ENCODE measurements around the gene ELAPOR1. TPM values are rescaled to one million over a fixed set of nuclear protein-coding genes. Genes with fewer than 3 reads are reported as not detected.

ELAPOR1 gene
- total RNA-seq, 6 donors from 2014 or later: 14.7 to 49.3 (median 24.4) TPM

DNA sequence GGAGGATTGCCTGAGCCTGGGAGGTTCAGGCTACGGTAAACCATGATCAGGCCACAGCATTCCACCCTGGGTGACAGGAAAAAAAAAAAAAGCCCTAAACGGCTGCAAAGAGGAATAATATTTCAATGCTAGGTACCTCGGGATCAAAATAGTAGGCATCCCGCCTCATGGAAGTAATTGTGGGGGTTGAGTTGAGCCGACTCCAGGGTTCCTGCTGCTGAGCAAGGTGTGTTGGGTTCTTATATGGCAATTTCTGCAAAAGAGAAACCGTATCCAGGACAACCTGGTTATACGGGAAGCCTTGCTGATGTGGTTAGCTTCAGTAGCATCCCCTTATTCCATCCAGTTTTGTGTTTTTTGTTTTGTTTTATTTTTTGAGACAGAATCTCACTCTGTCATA, 6.1 kb upstream of the ELAPOR1 start:
- H3K4me1 ChIP-seq: peaks cover 0 to 10% (median 4%) of the 10 kb centered on the region in 4 donors
- ATAC-seq (ENCODE audit: low FRiP score in 2 of 2): no peak
- no peak overlapping the region for H3K27ac ChIP-seq
- TF ChIP-seq POLR2A (IDR thresholded peaks at IDR 0.05): no peak
- WGBS, 2 donors: 81 to 83% methylated on average over 7 of the region's 7 CpGs
- DNase-seq: no peak
- no peaks in the 10 kb centered on the region for H3K27me3 ChIP-seq
- H3K9me3 ChIP-seq: no peaks in the 10 kb centered on the region
- no peak overlapping the region for H3K4me3 ChIP-seq
- H3K36me3 ChIP-seq: peaks cover 0 to 2% (median 0%) of the 10 kb centered on the region in 4 donors

DNA sequence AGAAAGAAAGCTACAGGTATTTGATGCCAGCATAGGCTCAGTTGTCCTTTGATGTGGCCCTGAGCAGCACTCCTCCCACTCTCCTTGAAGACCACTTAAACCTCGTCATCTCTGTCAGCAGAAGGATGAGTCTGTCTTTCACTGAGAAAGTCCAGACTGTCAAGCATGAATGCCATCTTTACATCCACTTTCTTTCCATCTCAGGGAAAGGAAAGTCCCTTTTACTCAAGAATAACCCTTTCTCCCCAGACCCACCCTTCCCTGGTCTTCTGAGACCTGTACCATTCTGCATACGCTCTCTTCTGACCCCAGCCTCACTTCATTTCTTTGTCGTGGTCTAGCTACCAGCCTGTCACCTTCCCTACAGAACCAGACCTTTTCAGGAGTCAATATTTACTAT, 4.0 kb upstream of the ELAPOR1 start:
- H3K27me3 ChIP-seq: peaks cover 0 to 10% (median 4%) of the 10 kb centered on the region in 4 donors
- 61 to 66% methylated on average over 3 of the region's 3 CpGs for WGBS, 2 donors
- H3K27ac ChIP-seq: no peak overlapping the region
- ATAC-seq (ENCODE audit: low FRiP score in 2 of 2): no peak
- no peaks in the 10 kb centered on the region for H3K36me3 ChIP-seq
- no peak for DNase-seq
- peaks cover 16 to 27% (median 19%) of the 10 kb centered on the region in 4 donors for H3K4me1 ChIP-seq
- H3K9me3 ChIP-seq: no peaks in the 10 kb centered on the region
- no peak overlapping the region for H3K4me3 ChIP-seq
- no peak for TF ChIP-seq EP300 (IDR thresholded peaks at IDR 0.05)
- TF ChIP-seq POLR2AphosphoS5 (IDR thresholded peaks at IDR 0.05): no peak
- TF ChIP-seq CTCF (IDR thresholded peaks at IDR 0.05): no peak
- no peak for TF ChIP-seq POLR2A (IDR thresholded peaks at IDR 0.05)

DNA sequence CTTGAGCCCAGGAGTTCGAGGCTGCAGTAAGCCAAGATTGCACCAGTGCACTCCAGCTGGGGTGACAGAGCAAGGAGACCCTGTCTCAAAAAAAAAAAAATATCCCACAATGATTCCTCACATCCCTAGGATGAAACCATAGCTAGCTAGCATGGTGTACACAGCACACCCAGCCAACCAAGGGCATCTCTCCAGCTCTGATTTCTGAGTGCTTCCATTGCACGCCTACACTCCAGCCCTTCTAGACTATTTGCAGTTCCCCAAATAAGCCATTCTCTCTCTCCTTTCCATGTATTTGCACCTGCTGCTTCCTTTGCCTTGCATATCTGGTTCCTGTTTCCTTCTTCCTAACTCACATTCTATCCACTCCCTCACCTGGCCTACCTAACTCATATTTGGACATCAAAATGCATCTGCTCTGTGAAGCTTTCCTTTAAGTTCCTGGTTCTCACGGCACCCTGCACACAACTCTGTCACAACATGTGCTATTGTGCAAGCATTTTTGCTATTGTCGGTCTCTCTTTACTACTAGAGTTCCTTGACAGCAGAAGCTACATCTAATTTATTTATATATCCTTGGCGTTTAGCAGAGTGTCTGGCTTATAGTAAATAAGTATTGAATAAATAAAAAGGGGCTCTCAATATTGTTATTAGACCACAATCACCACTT, 2.4 kb upstream of the ELAPOR1 start:
- Histone ChIP-seq H3K36me3 (no peaks in the 10 kb centered on the region), H3K27me3 (peaks cover 0 to 10% (median 4%) of the 10 kb centered on the region in 4 donors), H3K9me3 (no peaks in the 10 kb centered on the region), H3K4me3 (no peak overlapping the region), H3K4me1 (peaks cover 16 to 27% (median 19%) of the 10 kb centered on the region in 4 donors), H3K27ac (no peak overlapping the region)
- no peak for ATAC-seq (ENCODE audit: low FRiP score in 2 of 2)
- 60 to 62% methylated on average over 5 of the region's 5 CpGs for WGBS, 2 donors
- DNase-seq: no peak
- TF ChIP-seq POLR2AphosphoS5 (IDR thresholded peaks at IDR 0.05) (no peak), POLR2A (IDR thresholded peaks at IDR 0.05) (no peak)

GRCh38 chr1:109112056-109112651, 1.8 kb upstream of the ELAPOR1 start:
- DNase-seq: no peak
- Histone ChIP-seq H3K36me3 (no peaks in the 10 kb centered on the region), H3K27ac (no peak overlapping the region), H3K9me3 (no peaks in the 10 kb centered on the region), H3K4me1 (peaks cover 16 to 27% (median 19%) of the 10 kb centered on the region in 4 donors), H3K27me3 (peaks cover 0 to 10% (median 4%) of the 10 kb centered on the region in 4 donors), H3K4me3 (peak overlapping the region in 3 of 4 donors; percentile 34 to 46 (median 44))
- TF ChIP-seq EP300 (IDR thresholded peaks at IDR 0.05): no peak
- TF ChIP-seq POLR2A (IDR thresholded peaks at IDR 0.05): no peak
- no peak for TF ChIP-seq CTCF (IDR thresholded peaks at IDR 0.05)
- TF ChIP-seq POLR2AphosphoS5 (IDR thresholded peaks at IDR 0.05): no peak
- 25 to 34% methylated on average over 10 of the region's 10 CpGs for whole genome bisulfite sequencing, 2 donors
- peak in 1 of 2 donors; percentile 72 for ATAC-seq (ENCODE audit: low FRiP score in 2 of 2)

DNA sequence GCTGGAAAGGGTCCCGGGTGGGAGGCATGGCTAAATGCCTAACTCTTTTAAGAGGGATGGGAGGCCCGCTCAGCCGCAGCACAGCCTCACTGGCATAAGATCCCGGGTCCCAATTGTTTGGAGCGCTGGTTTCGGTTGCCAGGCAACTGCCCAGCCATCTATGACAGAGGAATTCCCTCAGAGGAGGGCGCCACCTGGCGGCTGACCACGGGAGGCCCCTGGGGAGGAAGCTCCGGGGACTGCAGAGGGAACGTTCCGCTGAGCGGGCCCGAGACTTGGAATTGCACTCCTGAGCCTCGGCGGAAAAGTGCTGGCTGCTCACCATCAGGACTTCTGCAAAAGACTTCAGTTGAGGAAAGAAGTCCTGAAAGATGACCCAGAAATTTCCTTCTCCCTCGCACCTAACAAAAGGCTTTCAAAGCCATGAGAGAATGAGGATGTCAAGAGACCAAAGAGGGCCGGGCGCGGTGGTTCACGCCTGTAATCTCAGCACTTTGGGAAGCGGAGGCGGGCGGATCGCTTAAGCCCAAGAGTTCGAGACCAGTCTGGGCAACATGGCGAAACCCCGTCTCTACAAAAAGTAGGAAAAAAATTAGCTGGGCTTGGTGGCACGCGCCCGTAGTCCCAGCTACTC, 1.1 kb upstream of the ELAPOR1 start:
- H3K4me3 ChIP-seq: peak overlapping the region in 3 of 4 donors; percentile 34 to 46 (median 44)
- ATAC-seq (ENCODE audit: low FRiP score in 2 of 2) (peak; percentile 95 to 96), DNase-seq (peak; percentile 94 to 98)
- H3K27me3 ChIP-seq: peaks cover 0 to 10% (median 4%) of the 10 kb centered on the region in 4 donors
- WGBS, 2 donors: 7 to 11% methylated on average over 21 to 29 of the region's 31 CpGs
- peaks cover 16 to 27% (median 19%) of the 10 kb centered on the region in 4 donors for H3K4me1 ChIP-seq
- H3K9me3 ChIP-seq: no peaks in the 10 kb centered on the region
- TF ChIP-seq EP300 (IDR thresholded peaks at IDR 0.05): no peak
- TF ChIP-seq POLR2A (IDR thresholded peaks at IDR 0.05): no peak
- peak; percentile 91 to 99 (median 93) for TF ChIP-seq CTCF (IDR thresholded peaks at IDR 0.05)
- peak; percentile 46 to 62 for TF ChIP-seq POLR2AphosphoS5 (IDR thresholded peaks at IDR 0.05)
- no peak overlapping the region for H3K27ac ChIP-seq
- H3K36me3 ChIP-seq: no peaks in the 10 kb centered on the region
